ENCODE data around the gene GOLM1.
"Not testable (repeated sequence)": the region's sequence is repeated elsewhere in the genome, so short reads cannot be mapped to it uniquely, and the experiment has no call there.

GOLM1 gene

GRCh38 chr9:86082870-86083269, 16.5 kb downstream of the GOLM1 start:
- peak; percentile 15 for DNase-seq

- DNase-seq, result no peak
Observed at GRCh38 chr9:86079865-86080469, 19.4 kb downstream of the GOLM1 start.

- DNase-seq, result no peak
Observed at GRCh38 chr9:86079421-86079831, 19.9 kb downstream of the GOLM1 start.

- DNase-seq, result no peak
Observed at GRCh38 chr9:86078731-86079130, 20.6 kb downstream of the GOLM1 start.

DNA sequence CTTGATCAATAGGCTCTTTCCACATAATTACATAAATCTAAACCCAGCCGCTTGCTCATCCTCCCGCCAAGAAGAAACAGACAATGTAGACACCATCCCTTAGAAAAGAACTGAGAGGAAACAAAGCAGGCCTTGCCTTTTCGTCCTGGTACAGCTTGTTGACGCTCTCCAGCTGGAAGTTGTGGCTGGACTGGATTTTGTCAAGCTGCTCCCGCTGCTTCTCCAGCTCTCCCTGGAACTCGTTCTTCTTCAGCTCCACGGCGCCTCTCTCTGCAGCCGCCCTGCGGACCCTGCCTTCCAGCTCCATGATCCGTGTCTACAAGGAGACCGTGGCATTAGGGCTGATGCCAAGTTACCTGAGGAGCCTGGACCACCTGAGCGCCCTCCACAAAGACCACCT, 22.1 kb downstream of the GOLM1 start:
- DNase-seq, result no peak

DNA sequence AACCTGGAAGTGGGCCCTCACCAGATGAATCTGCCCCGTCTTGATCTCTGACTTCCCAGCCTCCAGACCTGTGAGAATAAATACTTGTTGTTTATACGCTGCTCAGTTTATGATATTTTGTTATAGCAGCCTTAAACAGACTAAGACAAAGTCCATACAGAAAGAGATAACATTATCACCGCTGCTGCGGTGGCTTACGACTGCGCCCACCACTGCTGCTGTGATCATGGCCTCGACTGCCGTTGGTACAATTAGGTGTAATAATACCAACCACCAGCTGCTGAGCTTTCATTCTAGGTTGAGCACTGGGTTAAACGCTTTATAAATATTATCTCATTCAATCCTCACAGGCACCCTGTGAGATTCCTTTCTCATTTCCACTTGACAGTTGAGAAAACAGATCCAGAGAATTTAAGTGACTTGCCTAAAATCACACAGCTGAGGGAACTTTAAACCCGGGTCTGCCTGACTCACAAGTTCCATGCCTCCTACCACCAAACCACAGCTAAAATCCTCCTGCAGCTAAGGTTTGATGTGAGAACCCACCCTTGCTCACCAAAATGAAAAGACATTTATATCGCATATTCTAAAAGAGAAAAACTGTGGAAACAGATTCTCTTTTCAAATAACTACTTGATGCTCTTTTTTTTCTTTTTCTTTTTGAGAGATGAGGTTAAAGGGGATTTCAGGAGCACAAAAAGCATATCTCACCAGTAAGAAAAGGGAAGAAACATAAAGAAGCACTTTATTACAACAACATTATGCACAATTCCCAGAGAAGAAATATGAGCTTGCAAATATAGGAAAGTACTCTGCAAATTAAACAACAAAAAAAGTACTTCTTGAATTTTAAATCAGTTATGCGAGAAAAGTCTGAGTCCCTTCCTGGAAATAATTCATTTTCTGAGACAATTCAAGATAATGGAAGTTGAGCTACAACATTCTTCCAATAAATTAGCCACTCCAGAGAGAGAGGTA, 23.9 kb downstream of the GOLM1 start:
- no peak for DNase-seq

DNA sequence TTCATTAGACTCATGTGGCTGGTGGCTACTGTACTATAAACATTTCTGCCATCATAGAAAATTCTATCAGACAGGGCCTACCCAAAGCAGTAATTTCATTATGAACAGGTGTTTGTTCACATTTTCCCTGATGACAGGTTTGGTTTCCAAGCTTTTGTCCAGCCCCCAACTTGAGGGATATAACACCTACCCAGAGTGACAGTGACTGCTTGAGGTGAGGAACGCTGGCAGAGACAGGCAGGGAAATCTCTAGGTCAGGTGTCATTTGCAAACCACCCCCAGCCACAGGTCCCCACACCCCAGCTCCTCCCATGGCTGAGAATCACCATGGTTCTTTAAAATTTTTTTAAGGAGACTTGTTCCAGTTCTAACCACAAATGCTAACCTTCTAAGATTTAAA, 25.5 kb downstream of the GOLM1 start:
- no peak for DNase-seq

GRCh38 chr9:86072394-86072877, 26.9 kb downstream of the GOLM1 start:
- no peak for DNase-seq

DNA sequence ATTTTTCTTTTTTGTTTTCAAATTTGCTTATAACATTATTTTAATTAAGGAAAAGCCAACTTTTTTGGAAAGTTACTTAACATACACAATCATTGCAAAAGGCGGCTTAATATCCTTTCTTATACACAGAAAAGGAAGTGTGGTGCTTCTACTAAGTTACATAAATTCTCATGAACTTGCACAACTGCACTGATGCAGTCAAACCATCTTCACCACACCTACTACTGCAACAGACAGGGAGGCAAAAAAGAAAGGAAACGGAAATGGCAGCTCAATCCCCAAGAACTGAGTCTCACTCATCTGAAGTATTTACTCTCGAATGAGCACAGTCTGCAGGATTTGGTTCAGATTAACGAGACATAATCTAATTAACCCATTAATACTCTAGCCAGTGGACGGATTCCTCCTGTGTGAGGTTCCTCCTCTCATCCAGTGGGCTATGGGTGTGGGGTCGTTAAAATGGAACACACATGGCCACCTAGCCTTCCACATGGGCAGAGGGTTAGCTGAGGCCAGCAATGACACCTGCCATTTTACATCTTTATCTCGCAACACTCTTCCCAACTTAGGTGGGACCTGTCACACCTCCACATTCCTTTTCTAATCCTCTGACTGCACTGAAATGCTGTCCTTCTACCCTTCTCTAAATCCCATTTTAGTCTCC, 30.0 kb downstream of the GOLM1 start:
- no peak for DNase-seq

DNA sequence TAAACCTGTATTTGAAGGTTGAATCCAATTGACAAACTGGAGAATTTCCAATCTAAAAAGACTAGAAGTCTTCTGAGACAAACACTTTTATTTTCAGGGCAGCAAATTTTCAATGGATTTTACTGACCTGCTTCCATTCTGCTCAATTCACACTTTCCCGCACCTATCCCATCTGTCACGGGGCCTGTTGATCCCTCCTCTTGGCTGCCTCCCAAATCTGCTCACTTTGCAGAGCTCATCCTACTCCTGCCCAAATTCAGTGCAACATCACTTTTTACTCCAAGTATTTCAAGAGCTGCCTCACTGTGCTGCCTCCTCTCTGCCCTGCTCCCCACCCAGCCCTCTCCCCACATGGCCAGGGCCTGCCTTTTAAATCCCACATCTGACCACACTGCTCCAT, 35.1 kb downstream of the GOLM1 start:
- no peak for DNase-seq

DNA sequence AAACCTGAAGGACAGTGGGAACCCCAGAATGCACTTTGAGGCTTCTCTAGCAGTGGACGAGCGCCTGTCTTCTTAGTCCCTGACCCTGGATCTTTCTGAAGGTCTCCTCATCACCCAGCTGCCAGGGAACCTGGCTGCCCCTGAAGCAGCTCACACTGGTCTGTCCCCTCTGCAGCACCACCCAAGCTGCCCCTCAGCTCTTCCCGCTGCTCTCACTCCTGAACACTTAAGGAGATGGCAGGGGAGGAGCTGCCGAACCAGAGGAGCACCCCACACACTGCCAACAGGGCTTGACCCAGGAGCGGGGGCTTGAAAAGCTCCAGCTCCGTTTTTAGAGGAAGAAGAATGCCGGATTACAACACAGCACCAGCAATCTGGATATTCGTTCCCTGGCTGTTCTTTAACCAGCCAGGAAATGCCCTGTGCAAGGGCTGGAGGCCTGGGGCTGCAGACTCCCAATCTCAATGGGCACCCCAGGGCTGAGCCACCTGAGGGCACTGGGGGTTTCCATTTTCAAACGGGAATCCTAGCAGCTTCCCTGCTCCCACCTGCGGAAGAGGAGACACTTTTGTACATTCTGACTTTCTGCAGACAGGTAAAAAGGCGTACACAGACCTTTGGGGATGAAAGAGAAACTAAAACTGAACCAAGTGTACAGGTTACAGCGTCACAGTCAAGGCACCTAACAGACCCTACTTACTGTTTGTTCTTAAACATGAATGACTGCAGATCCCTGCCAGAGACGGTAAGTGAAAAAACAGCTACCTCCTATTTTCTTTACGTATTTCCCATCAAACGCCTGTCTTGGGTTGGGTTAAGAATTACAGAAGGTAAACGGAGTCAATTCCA, 36.3 kb downstream of the GOLM1 start:
- no peak for DNase-seq

DNA sequence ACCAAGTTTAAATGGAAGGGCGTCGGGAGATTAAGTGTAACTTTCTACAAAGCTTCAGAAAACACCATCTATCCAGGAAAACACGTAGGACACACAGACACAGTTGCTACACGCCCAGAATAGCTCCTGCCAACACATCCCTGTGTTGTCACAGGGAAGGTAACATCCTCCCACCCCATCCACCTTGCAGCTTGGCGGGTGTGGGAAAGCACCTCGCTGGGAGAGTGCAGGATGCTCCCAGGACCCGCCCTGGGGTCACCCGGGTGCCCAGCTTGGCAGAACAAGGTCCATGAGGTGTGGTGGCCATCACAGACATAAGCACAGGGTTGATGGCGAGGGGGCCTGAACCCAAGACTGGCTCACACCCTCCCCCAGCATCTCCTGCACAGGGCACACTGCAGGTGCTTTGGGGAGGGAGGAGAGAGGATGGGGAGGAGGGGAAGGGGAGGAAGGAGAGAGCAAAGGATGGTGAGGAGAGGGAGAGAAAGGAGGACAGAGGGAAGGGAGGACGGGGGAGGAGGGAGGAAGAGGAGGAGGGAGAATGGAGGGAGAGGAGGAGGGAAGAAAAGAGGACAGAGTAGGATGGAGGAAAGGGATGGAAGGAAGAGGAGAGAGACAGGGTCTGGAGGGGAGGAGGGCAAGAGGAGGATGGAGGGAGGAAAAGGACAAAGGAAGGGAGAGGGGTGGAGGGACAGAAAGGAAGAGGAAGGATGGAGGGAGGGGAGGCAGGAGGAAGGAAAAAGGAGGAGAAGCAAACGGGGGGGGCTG, 37.2 kb downstream of the GOLM1 start:
- no peak for DNase-seq

DNA sequence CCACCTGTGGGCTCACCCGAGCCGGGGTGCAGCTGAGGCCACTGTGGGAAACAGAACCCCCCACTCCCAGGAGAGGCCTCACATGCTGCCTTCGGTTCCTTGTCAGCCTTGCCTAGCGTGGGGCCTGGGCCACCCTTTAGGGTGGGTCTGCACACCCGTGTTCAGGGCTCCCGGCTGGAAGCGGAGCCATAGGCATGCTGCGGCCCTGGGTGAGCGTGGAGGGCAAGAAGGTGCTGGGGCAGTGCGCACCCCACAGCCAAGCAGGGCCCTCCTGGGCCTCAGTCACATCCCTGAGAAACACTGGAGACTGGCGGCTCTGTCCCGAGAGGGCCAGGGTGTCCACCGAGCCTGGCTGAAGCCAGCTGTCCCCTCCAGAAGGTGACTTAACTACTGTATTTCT, 41.9 kb downstream of the GOLM1 start:
- no peak for DNase-seq

DNA sequence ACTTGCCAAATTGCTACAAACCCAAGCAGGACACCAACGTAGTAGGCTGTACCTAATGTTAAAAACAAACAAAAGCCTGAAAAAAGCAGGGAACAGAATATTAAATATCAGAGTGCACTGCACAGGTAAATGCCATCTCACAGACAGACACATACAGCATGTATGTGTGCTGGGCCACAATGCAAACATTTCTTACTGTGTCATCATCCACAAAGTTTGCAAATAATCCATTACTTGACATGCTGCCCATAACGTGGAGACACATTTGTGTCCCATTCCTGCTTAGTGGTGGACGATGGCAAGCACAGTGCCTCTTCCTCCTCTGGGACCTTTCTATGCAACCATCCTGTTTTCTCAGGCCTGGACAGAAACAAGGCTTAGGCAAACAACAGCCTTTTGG, 44.7 kb downstream of the GOLM1 start:
- no peak for DNase-seq

DNA sequence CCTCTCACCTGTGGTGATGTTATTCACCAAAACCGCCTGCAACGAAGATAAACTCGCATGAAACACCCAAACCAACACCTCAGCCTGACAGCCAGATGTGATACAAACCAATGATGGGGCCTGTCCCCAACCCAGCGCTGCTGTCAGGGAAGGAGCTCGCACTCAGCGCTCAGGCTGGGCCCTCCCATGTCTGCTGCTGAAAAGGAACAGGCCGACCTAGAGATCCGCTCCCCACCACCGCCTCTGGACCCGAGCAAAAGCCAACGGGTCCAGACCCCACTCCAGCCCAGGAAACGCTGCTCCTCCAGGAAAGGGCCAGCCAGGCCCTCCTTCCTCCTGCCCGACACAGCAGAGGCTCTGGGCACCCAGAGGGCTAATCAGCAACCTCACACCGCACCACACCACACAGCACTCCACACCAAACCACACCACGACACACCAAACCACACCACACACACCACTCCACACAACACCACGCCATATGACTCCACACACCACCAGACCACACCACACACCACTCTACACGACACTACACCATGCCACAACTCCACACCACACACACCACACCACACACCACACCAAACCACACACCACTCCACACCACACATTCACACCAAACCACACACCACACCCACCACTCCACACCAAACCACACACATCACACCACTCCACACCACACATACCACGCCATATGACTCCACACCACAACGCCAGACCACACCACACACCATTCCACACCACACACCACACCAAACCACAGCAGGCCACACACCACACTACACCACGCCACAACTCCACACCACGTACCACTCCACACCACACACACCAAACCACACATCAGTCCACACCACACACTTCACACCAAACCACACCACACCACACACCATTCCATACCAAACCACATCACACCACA, 46.5 kb downstream of the GOLM1 start:
- DNase-seq, result no peak

DNA sequence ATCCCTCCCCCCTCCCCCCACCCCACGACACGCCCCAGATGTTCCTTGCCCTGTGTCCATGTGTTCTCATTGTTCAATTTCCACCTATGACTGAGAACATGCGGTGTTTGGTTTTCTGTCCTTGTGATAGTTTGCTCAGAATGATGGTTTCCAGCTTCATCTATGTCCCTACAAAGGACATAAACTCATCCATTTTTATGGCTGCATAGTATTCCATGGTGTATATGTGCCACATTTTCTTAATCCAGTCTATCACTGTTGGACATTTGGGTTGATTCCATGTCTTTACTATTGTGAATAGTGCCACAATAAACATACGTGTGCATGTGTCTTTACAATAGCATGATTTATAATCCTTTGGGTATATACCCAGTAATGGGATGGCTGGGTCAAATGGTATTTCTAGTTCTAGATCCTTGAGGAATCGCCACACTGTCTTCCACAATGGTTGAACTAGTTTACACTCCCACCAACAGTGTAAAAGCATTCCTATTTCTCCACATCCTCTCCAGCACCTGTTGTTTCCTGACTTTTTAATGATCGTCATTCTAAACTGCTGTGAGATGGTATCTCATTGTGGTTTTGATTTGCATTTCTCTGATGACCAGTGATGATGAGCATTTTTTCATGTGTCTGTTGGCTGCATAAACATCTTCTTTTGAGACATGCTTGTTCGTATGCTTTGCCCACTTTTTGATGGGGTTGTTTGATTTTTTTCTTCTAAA, 51.2 kb downstream of the GOLM1 start:
- DNase-seq, result not testable (repeated sequence)

DNA sequence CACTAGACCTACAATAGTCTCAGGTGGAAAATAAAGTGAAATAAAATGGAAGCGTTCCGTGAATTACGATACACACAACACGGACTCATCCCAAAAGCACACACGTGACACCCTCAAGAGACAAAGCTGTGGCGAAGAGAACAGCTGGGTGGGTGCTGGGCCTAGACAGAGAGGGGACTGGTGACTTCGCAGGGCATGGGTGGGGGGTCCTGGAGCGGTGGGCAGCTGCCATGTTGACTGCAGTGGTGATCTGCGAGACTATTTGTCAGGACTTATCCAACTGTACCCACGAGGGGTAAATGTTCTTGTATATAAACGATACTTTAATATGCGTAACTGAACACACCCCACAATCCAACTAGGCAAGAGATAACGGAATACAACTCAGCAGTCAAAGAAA, 52.0 kb downstream of the GOLM1 start:
- DNase-seq, result no peak

DNA sequence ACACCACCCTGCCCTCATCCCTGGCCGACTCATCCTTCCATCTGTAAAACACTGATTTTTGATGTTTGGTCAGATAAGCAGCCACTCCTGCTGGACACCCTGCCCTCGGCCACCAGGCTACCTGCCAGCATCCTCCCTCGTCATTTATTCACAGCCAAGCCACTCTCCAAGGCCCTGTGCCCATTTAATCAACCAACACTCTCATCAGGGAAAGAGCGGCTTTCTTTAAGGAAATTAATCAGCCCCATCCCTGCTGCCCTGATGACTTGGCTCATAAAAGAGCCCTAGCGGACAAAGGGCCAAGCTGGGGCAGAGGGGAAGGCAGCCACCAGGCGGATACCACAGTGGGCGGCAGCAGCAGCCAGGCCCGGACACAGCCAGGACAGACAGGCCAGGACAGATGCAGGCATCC, 52.4 kb downstream of the GOLM1 start:
- no peak for DNase-seq

DNA sequence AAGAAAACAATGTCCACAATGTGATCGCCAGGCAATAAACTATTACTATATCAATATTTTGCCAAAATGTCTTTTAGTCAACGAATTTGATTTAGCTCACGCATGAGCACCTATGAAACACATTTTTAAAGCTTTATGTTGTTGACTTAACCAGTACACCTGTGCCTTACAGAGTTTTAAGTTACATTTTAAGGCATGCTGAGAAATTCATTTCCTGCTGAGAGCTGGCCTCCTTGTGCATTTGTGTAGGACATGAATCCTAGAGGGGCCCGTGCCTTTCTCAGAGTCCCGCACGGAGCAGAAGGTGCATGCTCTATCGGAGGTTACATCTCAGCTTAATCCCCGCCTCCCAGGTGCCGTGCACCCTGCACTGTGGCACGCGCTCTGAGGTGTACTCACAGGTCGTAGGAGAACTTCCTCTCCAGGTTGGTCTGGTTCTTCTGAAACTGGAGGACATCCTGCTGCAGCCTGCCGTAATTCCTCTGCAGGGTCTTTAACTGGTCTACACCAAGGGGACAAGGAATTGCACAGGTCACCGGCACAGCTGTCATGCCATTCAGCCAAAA, 53.2 kb downstream of the GOLM1 start:
- no peak for DNase-seq

- DNase-seq, result no peak
Observed at GRCh38 chr9:86045654-86046053, 53.7 kb downstream of the GOLM1 start.

All from NCI-H2029 (cell line).